HG02610 (cell line): ENCODE measurements around the gene IRS1.
A peak's percentile ranks its signal among the peaks of the same experiment; 100 is the strongest.

Experiments used
- ATAC-seq: cut with Tn5 transposase; IDR thresholded peaks from one replicate; pipeline ENCODE4 v1.9.1; 2021; ENCODE audit warnings: mild to moderate bottlenecking, moderate library complexity; ENCODE audit not compliant: unreplicated experiment

Gene IRS1

DNA sequence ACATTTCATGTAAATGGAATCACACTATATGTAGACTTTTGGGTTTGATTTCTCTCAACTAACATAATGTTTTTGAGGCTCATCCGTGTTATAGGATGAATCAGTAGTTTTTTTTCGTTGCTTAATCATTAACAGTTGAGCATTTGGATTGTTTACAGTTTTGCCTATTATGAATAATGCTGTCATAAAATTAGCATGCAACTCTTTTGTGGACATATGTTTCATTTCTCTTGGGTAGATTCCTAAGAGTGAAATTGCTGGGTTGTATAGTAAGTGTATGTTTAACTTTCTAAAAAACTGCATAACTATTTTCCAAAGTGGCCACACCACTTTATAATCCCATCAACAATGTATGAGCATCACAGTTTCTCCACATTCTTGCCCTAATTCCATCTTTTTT is 28.6 kb upstream of the IRS1 start:
- ATAC-seq, result no peak

- ATAC-seq, result no peak
Observed at GRCh38 chr2:226825056-226825455, 25.4 kb upstream of the IRS1 start.

DNA sequence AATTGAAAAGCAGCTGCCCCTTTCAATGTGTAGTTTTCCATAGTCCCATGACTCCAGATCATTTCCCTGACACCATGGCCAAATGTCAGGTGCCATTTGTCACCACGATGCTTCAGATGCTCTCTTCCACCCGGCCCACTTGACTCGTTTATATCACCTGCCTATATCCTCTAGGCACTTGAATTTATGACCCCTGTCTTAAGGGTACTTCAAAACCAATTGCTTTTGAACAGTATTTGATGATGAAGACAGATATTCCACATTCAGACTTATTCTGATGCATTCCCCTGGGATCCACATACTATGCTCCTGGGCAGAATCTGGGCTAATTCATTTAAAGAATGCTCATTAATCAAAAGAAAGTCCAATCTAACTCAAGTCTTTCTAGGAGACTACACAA is 19.3 kb upstream of the IRS1 start:
- no peak for ATAC-seq

DNA sequence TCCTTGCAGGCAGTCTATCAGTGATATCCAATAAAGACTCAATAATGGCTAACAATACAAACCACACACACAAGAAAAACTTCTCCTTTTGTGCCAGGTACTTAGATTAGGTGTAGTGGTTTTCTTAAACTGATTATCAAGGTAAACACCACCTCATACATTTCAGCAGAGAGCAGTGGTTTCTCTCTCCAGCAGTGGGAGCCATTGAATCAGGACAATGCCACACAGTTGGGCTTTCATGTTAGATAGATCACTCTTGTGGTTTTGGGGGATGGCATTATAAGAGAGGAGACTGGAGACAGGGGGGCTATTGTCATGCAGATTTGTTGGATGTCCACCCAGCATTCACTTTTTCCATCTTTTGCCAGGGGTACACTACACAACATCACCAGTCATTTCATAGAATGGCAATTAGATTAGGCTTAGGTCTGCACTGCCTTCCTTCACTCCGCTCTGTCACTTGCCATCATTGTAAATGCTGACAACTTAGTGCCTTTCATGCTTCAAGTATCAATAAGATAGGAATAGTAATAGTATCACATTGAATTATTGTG is 13.6 kb upstream of the IRS1 start:
- ATAC-seq, result no peak

GRCh38 chr2:226803410-226803809 is 3.8 kb upstream of the IRS1 start:
- ATAC-seq, result no peak

DNA sequence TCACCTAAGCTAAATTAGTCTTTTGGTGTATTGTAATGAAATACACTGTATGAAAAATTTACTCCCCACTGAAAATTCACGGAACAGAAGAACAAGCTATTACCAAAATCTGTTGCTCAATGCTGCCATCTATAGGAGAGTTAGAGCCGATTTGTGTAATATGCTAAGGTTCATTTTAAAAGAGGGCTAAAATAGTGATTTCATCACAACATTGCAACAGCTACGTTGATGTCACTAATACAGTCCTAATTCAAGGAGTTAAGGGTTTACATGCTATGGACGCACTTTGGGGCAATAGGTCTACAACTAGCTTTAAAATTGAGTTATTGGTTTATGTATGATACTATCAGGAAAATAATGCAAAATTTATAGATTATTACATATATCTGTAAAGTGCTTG is 3.0 kb upstream of the IRS1 start:
- no peak for ATAC-seq

DNA sequence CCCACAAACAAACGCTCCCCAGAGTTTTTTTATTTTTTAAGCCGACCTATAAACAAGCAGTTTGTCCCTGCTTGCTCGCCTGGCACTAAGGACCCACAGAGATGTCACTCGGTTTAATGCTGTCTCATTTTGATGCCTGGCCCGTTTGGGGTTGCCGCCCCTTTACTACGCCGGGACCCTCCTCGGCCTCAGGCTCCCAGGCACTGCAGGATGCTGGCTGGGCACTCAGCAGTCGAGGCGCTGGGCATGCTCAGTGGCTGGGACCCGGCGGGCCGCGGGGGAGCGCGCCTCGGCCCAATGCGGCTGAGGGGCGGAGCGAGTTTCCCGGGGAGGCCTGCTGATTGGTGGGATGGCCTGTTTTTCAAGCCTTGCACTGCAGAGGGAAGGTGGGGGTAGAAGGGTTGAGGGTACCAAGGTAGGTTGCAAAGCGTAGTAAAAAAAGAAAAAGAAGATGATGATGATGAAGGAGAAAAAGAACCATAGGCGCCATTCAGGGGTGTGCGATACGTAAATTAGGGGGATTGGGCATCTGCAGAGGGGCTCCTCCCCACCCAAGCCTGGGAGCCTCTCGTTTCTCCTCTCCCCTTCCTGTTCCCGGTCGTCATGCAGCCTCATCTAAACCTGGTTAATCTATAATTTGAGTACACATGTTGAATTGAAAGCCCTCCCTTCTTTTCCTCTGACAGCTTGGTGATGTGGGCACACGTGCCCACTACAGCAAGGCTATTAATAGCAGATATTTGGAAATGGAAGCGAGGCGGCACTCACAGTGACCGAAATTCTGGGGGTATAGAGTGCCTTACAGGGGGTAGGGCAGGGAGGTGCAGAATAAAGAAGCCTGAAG is 1.5 kb upstream of the IRS1 start:
- ATAC-seq, result peak; percentile 87

DNA sequence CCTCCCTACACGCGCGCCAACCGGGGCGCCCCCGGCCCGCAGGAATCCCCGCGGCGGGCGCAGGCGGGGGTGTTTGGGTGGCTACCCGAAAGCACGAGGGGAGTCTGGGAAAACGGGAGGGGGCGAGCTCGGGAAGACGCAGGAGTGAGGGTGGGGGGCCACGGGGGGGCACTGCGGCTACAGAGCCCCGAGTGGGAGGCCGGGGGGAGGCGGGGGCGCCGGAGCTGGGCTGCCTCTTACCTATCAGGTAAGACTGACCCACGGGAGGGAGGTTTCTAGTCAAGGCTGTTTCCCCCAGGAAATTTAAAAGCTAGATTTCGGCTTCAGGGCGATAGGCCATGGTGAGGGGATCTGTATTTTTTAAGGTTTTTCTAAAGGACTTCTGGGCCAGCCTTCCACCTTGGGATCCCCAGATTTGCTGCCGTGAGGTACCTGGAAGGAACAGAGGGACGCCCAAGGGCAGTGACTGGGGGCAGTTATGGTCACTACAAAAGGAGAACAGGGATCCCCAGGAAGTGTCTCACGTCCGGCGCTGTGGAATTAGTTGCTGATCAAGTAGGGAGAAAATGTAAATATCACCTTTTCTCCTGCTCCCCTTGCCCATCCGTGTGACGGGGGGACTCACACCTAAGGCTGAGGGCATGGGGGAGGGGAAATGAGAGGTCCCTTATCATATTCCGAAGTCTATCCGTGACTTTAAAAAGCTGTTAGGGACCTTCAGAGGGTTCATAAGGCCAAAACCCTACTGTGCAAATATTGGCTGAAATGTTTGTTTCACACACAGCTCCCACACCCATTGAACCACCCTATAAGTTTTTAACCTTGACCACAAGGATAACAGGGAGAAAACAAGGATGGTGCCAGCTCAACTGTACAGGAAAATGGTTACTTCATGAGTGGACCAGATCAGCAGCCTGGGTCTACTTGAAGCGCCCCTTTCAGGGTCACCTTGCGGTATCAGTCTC is 638 bp upstream of the IRS1 start:
- no peak for ATAC-seq

DNA sequence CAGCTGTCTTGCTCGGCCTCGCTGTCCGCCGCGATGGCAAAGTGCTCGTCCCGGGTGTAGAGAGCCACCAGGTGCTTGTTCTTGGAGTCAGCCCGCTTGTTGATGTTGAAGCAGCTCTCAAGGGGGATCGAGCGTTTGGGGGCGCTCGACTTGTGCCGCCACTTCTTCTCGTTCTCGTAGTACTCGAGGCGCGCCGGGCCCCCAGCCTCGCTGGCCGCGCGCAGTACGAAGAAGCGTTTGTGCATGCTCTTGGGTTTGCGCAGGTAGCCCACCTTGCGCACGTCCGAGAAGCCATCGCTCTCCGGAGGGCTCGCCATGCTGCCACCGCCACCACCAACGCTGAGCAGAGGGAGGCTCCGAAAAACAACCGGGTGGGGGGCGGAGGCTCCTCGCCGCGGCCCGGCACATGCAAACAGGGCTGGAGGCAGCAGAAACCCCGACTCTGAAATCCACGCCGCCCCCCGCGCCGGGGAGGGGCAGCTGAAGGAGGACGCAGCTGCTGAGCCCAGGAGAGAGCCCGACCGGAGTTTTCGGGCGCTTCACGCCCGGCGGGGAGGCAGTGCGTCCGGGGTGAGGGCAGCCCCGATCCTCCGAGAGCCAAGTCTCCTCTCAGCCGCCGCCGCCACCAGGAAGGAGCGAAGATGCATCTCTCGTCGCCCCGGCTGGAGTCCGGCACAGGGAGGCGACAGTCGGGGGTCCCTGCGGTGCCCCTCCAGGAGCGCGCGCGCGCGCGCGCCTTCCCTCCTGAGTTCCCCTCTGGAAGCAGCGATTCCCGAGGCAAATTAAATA is 1.0 kb downstream of the IRS1 start:
- ATAC-seq, result peak; percentile 24

- ATAC-seq, result no peak
Observed at GRCh38 chr2:226797989-226798421, 1.6 kb downstream of the IRS1 start.

DNA sequence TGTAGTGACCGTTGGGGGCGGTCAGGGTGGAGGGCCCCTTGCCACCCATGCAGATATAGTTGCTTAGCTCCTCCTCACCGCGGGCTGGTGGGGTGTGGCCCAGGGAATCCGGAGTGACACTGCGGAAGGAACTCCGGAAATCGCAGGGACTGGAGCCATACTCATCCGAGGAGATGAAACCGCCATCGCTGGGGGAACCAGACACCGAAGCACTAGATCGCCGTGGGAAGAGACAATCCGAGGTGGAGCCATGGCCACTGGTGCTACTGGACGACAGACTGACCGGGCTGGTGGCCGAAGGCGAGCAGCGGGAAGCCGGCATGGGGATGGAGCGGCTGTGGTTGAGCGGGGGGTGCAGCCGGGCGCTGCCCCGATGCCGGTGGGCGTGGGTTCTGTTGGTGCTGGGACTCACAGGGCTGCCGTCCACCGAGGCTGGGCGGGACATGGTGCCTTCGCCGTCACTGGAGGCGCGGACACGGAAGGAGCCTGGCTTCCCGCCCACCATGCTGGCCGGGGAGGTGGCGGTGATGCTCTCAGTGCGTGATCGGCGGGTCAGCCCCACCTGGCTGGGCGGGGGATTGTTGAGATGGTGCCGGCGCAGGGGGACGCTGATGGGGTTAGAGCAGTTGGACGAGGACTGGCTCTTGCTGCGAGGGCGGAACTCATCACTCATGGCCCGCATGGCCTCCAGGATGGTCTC is 2.2 kb downstream of the IRS1 start:
- no peak for ATAC-seq

GRCh38 chr2:226796840-226797288 is 2.8 kb downstream of the IRS1 start:
- no peak for ATAC-seq

DNA sequence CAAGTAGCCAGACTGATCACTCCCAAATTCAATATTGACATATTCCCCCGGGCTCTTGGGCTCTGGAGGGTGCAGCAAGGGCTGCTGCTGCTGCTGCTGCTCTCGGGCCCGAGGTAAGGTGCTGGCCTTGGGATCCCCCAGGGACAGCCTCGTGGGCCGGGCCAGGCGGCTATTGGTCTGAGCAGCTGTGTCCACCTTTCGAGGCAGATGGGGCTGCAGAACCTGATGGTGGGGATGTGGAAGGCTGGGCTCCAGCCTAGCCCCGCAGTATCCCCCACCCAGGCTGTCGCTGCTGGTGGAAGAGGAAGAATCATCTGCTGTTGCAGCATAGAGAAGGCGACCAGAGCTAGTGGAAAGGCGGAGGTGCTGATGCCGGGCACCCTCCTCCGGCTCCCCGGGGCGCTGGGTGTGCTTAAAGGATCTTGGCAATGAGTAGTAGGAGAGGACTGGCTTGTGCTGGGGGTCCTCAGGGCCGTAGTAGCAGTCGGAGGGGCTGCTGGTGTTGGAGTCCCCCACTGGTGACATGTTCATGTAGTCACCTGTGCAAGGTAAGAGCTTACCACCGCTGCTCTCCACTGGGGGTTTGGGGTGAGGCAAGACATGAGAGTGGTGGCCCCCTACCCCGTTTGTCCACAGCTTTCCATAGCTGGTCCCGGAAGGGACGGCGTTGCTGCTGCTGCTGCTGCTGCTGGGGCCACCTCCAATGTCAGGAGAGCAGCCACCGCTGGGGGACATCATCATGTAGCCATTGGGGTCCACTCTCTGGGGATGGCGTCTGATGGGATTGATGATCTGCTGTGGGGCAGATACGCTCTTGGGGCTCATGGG is 3.4 kb downstream of the IRS1 start:
- no peak for ATAC-seq

GRCh38 chr2:226795281-226796011 is 4.2 kb downstream of the IRS1 start:
- no peak for ATAC-seq

GRCh38 chr2:226794751-226795171 is 4.9 kb downstream of the IRS1 start:
- ATAC-seq, result no peak

- ATAC-seq, result no peak
Observed at GRCh38 chr2:226794196-226794661, 5.4 kb downstream of the IRS1 start.

DNA sequence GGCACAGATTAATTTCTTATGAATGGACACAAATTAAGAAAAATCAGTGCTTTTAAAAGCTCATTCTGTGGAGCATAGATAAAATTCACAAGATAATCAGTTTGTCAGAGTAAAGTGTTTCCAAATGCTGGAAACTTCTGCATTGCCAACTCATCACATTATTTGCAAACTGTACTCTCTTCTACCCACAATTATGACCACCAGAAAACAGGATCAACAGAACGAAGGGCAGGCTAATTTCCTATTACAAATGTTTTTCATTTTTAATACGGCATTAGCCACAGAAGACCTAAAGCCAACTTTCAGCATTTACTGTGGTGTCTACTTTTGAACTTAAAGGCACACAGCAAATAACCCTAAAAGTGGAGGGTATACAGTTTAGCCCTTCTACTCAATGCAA is 6.0 kb downstream of the IRS1 start:
- ATAC-seq, result no peak

DNA sequence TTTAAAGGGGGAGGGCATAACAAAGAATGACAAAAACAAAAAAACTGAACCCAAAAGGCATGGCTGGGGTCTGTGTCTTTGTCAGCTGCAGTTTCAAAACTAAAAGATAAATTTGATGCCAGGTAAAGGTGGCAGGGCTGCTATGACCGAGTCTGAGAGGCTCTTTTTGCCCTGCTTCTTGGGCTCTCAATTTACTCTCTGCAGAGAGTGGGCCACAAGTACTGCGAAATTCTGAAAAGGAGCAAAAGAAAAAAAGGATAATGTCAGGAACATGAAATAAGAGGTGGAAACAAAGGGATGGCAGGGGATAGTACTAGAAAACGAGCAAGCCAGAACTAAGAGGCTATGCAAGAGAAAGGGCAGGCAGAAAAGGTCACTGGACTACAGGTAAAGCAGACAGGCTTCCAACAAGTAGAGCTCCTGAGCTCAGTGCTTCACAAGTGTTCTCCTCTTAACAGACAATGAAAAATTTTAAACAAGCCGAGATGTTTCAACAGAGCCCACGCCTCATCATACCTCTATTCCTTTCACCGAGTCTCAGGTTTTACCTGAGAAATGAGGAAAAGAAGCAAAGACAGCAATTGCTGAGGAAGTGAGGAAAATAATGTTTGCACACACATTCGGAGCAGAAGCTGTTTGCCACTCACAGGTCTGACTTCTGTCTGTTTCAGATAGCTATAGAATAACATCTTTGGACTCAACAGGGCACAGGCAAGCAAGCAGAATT is 7.3 kb downstream of the IRS1 start:
- ATAC-seq, result no peak
